ENCODE results near the gene TBX15.

DNA sequence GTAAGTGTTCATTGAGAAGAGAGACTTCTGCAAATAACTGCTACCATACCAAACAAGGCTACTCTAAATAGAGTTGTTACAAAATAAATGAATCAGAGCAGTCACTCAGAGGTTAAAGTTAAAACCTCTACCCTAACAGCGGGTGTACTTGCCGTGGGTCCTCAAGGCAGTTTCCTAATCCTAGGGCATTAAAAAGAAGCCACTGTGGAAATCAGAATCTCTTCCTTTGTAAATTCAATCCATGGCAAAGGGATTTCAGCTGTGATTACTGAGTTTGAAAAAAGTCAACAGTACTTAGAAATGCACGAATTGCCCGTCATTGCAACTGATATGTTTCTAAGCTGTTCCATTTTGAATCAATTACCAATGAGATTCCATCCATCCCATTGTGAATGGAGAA, 13.5 kb downstream of the TBX15 start:
- TF ChIP-seq YY1 (IDR thresholded peaks at IDR 0.05; ENCODE audit: insufficient read depth, insufficient read length) (no peak), SUZ12 (IDR thresholded peaks at IDR 0.05; ENCODE audit: extremely low read depth, insufficient read depth, insufficient read length) (no peak)

All from NT2/D1 (cell line).